Measurements from ENCODE around the gene FUT8. TPM values are rescaled to one million over a fixed set of nuclear protein-coding genes. Genes with fewer than 3 reads are reported as not detected.

FUT8 gene
- total RNA-seq, 1 experiment from 2014 or later: 11.8 TPM

DNA sequence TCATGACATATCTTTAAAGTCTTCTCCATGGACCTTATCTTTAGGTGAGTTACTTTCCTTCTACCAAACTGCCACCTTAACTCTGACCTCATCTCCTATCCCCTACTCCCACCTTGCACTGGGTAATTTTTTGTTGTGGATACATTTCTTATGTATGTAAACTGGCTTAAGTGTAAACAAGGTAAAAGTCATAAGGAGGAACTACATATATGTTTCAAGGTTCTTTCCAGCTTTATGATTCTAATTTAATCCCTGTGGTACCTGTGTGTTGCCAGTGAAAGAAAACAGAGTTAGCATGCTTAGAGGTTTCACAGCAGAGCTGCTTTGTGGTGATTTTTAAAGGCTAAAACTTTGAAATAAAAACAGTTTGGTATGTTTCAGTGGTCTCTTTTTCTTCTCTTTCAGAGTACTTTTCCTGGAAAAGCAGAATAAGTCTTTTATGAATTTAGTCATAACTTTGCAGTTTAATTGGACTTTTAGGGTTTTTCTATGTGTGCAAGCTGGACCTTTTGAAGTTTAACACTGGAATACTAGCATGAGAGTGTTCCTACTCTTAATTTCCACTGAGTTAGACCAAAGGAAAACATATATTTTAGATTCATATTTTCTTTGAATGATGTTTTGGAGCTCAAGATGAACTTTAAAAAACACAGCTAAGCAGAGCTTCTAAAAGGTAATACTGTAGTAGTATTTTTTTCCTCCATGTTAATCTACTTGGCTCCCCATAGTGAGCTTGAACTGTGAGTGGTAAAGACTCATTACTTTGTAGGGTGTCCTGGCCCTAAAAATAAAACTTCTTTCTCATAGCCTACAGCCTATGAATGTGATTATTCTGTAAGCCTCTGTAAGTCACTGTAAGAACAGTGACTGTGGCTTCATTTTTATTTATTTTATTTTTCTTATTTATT lies 105.4 kb downstream of the FUT8 start:
- no peaks in the 10 kb centered on the region for H3K27me3 Mint-ChIP-seq (ENCODE audit: insufficient read depth, unreplicated experiment)
- ChIA-PET CTCF (interaction anchor here (0.8 kb wide), 1 partner anchor 104 kb away, joined by 3 read pairs; no protein-coding TSS in a partner anchor), POLR2A (no interaction called here)
- H3K9me3 Mint-ChIP-seq (ENCODE audit: unreplicated experiment): no peaks in the 10 kb centered on the region
- DNase-seq (ENCODE audit: unreplicated experiment): no peak
- TF ChIP-seq, protein P1, sequence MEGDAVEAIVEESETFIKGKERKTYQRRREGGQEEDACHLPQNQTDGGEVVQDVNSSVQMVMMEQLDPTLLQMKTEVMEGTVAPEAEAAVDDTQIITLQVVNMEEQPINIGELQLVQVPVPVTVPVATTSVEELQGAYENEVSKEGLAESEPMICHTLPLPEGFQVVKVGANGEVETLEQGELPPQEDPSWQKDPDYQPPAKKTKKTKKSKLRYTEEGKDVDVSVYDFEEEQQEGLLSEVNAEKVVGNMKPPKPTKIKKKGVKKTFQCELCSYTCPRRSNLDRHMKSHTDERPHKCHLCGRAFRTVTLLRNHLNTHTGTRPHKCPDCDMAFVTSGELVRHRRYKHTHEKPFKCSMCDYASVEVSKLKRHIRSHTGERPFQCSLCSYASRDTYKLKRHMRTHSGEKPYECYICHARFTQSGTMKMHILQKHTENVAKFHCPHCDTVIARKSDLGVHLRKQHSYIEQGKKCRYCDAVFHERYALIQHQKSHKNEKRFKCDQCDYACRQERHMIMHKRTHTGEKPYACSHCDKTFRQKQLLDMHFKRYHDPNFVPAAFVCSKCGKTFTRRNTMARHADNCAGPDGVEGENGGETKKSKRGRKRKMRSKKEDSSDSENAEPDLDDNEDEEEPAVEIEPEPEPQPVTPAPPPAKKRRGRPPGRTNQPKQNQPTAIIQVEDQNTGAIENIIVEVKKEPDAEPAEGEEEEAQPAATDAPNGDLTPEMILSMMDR (IDR thresholded peaks at IDR 0.05; ENCODE audit: unreplicated experiment): no peak
- intact Hi-C loops (cut with micrococcal nuclease): no loop called here
- no peaks in the 10 kb centered on the region for H3K4me1 Mint-ChIP-seq (ENCODE audit: insufficient read depth, unreplicated experiment)
- H3K4me3 Mint-ChIP-seq (ENCODE audit: unreplicated experiment): no peak overlapping the region
- BruUV-seq (replicated peaks): no TSS peak
- no peaks in the 10 kb centered on the region for H3K36me3 Mint-ChIP-seq (ENCODE audit: insufficient read depth, unreplicated experiment)
- H3K27ac Mint-ChIP-seq (ENCODE audit: low read depth, unreplicated experiment): no peak overlapping the region

DNA sequence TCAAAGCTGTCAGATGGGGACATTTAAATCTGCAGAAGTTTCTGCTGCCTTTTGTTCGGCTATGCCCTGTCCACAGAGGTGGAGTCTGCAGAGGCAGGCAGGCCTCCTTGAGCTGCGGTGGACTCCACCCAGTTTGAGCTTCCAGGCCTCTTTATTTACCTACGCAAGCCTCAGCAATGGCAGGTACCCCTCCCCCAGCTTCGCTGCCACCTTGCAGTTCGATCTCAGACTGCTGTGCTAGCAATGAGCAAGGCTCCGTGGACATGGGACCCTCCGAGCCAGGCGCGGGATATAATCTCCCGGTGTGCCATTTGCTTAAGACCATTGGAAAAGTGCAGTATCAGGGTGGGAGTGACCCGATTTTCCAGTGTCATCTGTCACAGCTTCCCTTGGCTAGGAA lies 115.5 kb downstream of the FUT8 start:
- POLR2A ChIA-PET: interaction anchor here (0.7 kb wide), 2 partner anchors 17 to 37 kb away, joined by 3 read pairs; no protein-coding TSS in a partner anchor

DNA sequence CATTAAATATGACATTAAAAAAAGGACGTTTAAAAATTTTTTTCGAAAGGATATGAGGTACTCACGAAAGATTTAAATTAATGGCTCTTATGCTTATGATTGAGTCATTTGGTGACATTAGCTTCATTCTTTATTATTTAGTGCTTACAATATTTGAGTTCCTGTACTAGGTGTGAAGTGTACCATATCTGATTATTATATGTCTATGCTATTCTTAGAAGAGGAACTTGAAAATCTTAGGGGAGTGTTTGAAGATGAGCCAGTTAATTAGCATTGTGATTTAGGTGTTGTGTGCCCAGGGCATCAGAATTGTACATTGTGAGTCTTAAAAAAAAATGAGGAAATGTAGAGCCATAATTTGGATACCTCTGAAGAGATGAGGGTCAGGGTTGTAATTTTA lies 118.6 kb downstream of the FUT8 start:
- Mint-ChIP-seq H3K4me1 (ENCODE audit: insufficient read depth, unreplicated experiment) (no peaks in the 10 kb centered on the region), H3K27ac (ENCODE audit: low read depth, unreplicated experiment) (no peak overlapping the region), H3K4me3 (ENCODE audit: unreplicated experiment) (no peak overlapping the region), H3K27me3 (ENCODE audit: insufficient read depth, unreplicated experiment) (no peaks in the 10 kb centered on the region), H3K36me3 (ENCODE audit: insufficient read depth, unreplicated experiment) (no peaks in the 10 kb centered on the region), H3K9me3 (ENCODE audit: unreplicated experiment) (peaks cover 5% of the 10 kb centered on the region)
- ChIA-PET POLR2A (interaction anchor here (0.7 kb wide), 1 partner anchor 10 kb away, joined by 3 read pairs; no protein-coding TSS in a partner anchor), CTCF (no interaction called here)
- intact Hi-C loops (cut with micrococcal nuclease): no loop called here
- DNase-seq (ENCODE audit: unreplicated experiment): no peak
- TF ChIP-seq, protein P1 (IDR thresholded peaks at IDR 0.05; ENCODE audit: unreplicated experiment): no peak
- no TSS peak for BruUV-seq (replicated peaks)

More for the DNA sequence above, 115.5 kb downstream of the FUT8 start:
- TF ChIP-seq, protein P1 (IDR thresholded peaks at IDR 0.05; ENCODE audit: unreplicated experiment): no peak
- no peaks in the 10 kb centered on the region for H3K27me3 Mint-ChIP-seq (ENCODE audit: insufficient read depth, unreplicated experiment)
- H3K4me1 Mint-ChIP-seq (ENCODE audit: insufficient read depth, unreplicated experiment): no peaks in the 10 kb centered on the region
- CTCF ChIA-PET: no interaction called here
- peaks cover 5% of the 10 kb centered on the region for H3K36me3 Mint-ChIP-seq (ENCODE audit: insufficient read depth, unreplicated experiment)
- H3K4me3 Mint-ChIP-seq (ENCODE audit: unreplicated experiment): no peak overlapping the region
- intact Hi-C loops (cut with micrococcal nuclease): no loop called here
- BruUV-seq (replicated peaks): no TSS peak
- no peak for DNase-seq (ENCODE audit: unreplicated experiment)
- H3K9me3 Mint-ChIP-seq (ENCODE audit: unreplicated experiment): peaks cover 15% of the 10 kb centered on the region
- no peak overlapping the region for H3K27ac Mint-ChIP-seq (ENCODE audit: low read depth, unreplicated experiment)

DNA sequence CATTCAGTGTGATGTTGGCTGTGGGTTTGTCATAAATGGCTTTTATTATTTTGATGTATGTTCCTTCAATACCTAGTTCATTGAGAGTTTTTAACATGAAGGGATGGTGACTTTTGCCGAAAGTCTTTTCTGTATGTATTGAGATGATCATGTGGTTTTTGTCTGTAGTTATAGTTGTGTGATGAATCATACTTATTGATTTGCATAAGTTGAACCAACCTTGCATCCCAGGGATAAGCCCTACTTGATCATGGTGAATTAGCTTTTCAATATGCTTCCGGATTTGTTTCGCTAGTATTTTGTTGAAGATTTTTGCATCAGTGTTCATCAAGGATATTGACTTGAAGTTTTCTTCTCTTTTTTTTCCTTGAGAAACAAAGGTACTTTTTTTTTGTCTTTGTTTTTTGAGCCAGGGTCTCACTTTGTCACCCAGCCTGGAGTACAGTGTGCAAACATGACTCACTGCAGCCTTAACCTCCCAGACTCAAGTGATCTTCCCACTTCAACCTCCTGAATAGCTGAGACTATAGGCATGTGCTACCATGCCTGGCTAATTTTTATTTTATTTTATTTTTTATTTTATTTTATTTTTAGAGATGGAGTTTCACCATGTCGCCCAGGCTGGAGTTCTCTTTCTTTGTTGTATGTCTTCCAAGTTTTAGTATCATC lies 121.3 kb downstream of the FUT8 start:
- Mint-ChIP-seq H3K4me3 (ENCODE audit: unreplicated experiment) (no peak overlapping the region), H3K36me3 (ENCODE audit: insufficient read depth, unreplicated experiment) (no peaks in the 10 kb centered on the region), H3K27me3 (ENCODE audit: insufficient read depth, unreplicated experiment) (no peaks in the 10 kb centered on the region), H3K27ac (ENCODE audit: low read depth, unreplicated experiment) (no peak overlapping the region), H3K4me1 (ENCODE audit: insufficient read depth, unreplicated experiment) (no peaks in the 10 kb centered on the region), H3K9me3 (ENCODE audit: unreplicated experiment) (no peaks in the 10 kb centered on the region)
- CTCF ChIA-PET: no interaction called here
- intact Hi-C loops (cut with micrococcal nuclease): no loop called here
- BruUV-seq (replicated peaks): no TSS peak
- no peak for DNase-seq (ENCODE audit: unreplicated experiment)
- TF ChIP-seq, protein P1 (IDR thresholded peaks at IDR 0.05; ENCODE audit: unreplicated experiment): no peak
- POLR2A ChIA-PET: interaction anchor here (0.7 to 0.9 kb wide), 2 partner anchors 10 to 111 kb away, joined by 3 read pairs; no protein-coding TSS in a partner anchor

Measured in MCF 10A (cell line).